SK-N-SH (cell line): Measurements from ENCODE around the gene CYB561.

Experiments
- EP300 ChIP-seq, 2 experiments: IDR thresholded peaks; 2 replicates each; pipeline versions ENCODE4 v1.4.0 to v1.6.1; 2012; ENCODE audit warnings: borderline replicate concordance in 1 of 2, low read depth in 1 of 2, low read length in 1 of 2
- TF ChIP-seq, protein P1 (sequence below): fragments of 200-600 bp; sonication (generic); IDR thresholded peaks from 2 replicates; pipeline ENCODE4 v1.6.1; 2017; ENCODE audit warnings: antibody characterized with exemption, mild to moderate bottlenecking, moderate library complexity

GRCh38 chr17:63483655-63484575, 37.8 kb upstream of the CYB561 start:
- TF ChIP-seq, protein P1, sequence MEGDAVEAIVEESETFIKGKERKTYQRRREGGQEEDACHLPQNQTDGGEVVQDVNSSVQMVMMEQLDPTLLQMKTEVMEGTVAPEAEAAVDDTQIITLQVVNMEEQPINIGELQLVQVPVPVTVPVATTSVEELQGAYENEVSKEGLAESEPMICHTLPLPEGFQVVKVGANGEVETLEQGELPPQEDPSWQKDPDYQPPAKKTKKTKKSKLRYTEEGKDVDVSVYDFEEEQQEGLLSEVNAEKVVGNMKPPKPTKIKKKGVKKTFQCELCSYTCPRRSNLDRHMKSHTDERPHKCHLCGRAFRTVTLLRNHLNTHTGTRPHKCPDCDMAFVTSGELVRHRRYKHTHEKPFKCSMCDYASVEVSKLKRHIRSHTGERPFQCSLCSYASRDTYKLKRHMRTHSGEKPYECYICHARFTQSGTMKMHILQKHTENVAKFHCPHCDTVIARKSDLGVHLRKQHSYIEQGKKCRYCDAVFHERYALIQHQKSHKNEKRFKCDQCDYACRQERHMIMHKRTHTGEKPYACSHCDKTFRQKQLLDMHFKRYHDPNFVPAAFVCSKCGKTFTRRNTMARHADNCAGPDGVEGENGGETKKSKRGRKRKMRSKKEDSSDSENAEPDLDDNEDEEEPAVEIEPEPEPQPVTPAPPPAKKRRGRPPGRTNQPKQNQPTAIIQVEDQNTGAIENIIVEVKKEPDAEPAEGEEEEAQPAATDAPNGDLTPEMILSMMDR: no peak
- TF ChIP-seq EP300 (IDR thresholded peaks at IDR 0.05; ENCODE audit: borderline replicate concordance in 1 of 2, low read depth in 1 of 2, low read length in 1 of 2): no peak
